AG08395 (cell line): Measurements from ENCODE around the gene RBMS1.

Source experiments
- DNase-seq: peaks from one replicate; pipeline ENCODE4 v3.0.0; 2012; ENCODE audit warnings: mixed read lengths, low spot score

The RBMS1 gene

DNA sequence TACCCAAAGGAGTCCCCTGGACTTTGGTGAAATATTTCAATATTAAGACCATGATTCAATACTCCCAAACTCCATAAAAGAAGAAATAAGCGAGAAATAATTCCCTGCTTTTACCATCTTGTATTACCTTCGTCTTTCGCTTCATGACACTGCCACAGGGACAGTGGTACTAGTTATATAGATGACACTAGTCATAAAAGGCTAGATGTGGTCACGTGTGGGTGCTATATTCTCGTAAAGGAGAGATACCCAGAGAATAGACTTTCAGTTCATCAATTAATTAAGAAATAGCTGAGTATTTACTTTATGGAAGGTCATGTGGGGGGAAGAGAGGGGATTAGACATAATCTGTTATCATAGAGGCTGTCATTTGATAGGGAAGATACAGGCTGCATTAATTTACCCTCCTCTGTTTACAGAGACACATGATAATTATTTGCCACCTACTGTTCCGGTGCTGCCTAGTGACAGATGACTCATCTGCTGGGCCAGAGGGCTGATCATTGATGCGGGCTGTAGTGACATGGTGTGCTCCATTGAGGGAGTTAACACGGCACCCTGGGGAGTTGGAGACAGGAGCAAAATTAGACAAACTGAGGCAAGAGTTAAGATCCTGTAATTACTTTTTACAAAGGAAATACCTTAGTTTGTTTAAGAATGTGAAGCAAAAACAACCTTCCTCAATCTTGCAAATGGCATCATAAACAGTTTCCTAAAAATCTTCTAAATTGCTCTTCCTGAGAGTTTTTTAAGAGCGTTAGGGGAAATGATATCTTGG is 215.3 kb downstream of the RBMS1 start:
- no peak for DNase-seq

DNA sequence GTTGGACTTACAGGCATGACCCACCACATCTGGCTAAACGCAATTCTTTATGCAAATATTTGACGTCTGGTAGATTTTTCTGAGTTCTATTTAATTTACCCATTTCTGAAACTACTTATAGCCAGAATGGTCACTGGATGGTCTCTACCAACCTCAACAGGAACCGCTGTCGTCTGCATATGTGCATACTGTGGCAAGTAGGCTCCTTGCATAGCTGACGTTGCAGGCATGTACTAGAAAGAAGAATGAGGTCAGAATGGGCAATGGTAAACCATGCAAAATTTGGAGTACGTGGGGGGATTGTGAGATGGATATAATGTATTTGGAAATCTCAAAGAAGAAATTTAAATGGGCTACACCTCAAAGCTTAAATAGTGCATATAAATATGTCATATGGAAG is 216.5 kb downstream of the RBMS1 start:
- no peak for DNase-seq

DNA sequence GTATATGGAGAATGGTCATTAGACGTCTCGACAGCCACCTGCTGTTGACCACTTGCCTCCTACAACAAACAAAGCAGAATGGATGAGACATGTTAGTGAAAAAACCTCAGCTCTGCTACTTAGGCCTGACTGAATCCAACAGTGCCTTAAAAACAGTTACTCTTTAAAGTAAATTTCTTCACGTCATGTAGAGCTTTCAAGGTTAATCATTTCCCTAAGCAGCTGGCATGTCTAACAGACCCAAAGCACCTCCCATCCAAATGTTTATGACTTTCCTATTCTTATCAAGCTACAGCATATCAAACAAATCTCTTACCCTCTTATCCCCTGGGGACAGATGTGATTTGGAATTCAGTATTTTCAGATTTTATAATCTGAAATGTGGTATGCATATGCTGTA is 218.0 kb downstream of the RBMS1 start:
- DNase-seq, result no peak

DNA sequence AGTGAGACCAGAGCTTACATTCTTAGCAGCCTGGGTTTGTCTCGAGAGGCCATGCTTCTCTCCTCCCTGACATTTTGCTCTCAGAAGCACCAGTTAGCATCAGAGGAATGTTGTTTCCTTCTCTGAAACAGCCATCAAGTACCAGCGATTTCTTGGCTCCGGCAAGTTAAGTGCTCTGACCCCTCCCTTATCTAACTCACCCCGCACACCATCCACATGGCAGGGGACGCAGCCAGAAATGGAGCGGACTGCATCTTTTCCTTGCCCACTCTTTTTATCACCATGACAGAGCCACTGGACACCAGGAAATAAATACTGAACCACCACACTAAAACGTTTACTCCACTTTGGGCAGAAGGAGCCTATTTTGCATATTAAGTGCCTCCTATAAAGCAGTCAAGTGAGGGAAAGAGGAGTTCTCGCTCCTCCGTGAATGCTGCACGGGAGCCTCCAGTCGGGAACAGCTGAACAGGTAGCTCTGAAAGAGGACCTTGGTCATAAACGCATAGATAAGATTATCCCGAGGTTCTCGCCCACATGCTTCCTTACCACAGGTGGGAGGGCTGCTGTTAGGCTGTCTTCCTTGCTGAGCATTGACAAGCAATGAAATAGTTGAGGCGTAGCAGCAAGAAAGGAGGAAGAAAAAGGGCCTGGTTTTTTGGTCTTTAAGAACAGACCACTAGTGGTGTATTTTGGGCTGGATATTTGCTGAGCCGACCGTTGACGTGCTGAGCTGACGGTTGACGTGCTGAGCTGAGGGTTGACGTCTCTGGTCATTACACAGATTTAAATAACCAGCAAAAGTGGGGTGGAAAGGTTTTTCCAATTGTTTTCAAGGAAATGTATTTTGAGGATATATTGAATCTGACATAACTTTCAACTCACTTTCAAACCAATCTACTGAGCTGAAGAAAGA is 222.2 kb downstream of the RBMS1 start:
- DNase-seq, result no peak

DNA sequence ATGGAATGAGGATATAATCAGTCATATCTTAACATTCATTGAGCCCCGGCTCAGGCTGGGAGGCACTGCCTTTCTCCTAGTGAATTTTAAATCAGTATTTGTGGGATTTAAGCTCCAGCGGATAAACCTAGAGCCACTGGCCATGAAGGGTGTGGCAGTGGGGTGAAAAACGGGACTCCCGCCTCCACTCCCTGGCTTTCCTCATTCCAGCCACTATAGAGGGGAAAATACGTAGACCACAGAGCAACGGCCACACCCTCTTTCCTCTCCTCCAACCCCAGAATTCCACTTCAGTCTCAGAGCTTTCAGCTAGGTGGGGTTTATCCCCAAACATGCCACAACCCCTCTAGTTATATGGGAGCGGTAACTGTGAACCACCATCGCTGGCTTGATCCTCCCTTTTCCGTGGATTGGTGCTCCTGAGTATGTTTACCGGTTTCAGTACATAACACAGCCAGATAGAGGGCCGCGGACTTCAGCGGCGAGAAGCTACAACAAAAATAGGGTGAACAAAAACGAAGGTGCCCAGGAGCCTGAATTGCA is 223.0 kb downstream of the RBMS1 start:
- DNase-seq, result peak; percentile 57

DNA sequence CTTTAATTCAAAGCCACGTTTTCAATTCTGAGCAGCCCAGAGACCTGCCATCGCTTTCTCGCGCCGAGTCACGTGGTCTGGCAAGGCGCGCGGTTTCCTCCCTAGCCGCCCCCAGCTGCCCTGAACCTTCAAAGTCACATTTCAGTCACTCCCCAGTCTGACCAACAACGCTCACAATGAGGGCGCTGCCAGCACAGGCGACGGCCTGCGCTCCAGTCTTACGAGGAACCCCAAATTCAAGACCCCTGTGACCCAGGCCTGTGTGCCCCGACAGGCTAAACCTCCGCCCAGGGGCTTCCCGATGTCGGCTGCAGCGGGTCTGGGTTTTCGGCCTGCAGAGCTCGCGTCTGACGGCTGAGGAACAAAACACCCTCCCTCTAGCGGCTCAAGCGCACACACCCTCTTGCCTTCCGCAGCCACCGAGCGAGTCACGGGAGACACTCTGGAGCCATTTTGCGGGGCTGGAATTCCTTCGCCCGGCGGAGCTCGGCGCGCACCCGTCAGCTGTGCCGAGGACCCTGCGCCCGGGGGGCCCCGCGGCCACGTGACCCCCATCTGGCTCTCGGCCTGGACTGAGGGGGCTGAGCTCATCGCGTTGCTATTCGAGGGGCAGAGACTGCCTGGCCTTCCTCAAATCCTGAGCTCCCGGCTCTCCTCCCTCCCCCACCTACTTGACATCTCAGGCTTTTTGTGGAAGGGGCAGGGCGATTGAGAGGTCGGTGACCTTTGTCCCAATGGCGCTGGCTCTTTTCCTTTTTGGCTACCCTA is 223.6 kb downstream of the RBMS1 start:
- peak; percentile 92 for DNase-seq

DNA sequence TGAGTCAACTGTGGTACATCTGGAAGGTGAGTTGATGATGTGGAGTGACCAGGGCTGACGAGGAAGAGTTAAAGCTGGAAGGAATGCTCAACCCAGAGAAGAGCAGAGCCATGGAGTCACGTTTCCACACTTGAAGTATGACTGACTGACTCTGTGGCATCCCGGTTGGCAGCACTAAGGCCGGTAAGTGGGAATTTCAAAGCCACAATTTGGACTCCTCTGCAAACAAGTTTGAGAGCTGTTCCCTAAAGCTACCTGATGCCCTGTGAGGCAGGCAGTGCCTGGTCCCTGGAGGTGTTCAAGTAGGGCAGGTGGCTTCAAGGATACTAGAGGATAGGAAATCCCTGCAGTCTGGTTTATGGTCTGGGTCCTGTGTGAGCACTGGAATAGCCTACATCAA is 224.2 kb downstream of the RBMS1 start:
- DNase-seq, result no peak

DNA sequence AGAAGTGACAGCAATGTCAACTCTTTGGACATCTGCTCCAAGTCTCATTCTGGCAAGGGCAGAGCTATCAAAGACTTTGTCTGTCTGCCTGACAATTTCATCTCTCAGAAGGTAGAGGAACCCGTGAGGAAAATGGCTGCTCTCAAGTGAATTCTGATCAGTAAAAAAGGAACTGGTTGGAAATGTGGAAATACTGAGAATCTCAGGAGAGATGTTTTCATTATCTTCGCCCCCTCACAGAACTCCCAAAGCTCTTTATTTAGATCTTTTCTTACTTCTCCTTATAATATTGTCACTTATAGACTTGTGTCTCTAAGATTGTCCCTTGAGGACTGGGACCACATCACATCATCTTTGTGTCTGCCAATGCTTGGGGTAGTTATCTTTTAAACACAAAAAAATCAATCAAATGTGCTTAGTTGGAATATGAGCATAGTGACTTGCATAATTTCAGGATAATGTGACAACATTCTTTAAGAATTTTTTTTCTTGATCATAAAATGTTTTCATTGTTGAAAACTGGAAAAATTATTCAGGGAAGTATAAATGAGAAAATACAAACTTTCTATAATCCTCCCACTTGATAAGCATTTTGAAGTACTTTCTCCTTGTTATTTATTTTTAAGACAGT is 225.3 kb downstream of the RBMS1 start:
- DNase-seq, result no peak

DNA sequence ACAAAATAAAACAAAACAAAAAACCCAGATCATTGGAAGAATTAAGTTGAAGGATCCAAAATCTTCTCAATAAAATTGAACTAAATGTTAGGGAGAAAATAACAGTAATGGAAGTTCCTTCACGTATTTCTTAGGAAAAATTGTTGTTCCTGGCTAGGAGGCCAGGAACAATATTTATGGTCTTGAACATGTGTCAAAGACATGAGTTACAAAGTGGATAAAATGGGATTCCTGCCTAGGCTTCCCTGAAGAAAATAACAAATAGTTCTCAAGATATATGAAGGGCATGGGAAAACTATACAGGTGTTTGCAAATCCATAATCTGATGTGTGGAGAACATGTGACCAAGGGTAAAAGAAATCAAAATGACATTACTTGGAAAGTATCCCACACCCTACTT is 225.9 kb downstream of the RBMS1 start:
- DNase-seq, result no peak

DNA sequence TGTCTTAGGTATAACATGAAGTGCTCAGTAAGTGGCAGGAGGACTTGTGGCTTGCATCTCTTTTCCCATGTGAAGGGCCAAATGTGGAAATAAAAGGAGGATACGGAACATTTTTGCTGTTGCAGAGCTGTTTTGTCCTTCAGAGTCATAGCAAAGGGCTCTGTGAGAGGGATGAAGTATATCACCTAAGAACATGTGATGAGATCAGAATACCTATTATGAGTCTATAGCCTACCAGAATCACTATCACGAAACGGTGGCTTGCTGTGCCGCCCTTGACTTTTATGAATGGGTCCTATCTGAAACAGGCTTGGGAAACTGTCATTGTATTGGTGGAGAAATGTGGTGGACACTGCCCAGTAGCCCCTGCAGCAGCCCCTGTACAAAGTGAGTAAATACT is 226.6 kb downstream of the RBMS1 start:
- DNase-seq, result no peak

DNA sequence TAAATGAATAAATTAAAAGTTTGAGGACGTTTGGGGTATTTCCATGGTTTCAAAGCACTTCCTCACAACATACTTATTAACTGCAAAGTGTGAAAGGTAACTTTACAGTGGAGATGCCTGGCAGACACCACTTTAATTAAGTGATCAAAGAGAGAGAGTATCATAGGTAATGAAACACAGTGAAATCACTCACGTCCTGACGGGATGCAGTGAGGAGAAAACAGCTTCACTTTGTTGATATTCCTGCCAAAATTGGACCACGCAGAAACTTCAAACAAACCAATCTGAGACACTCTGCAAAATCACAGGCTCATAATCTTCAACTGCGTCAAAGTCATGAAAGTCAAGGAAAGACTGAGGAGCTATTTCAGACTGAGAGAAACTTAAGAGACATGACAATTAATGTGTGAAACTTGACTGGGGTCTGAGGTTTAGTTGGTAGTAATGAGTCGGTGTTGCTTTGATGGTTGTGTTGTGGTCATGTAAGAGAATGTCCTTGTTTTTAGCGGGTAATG is 227.5 kb downstream of the RBMS1 start:
- DNase-seq, result no peak

DNA sequence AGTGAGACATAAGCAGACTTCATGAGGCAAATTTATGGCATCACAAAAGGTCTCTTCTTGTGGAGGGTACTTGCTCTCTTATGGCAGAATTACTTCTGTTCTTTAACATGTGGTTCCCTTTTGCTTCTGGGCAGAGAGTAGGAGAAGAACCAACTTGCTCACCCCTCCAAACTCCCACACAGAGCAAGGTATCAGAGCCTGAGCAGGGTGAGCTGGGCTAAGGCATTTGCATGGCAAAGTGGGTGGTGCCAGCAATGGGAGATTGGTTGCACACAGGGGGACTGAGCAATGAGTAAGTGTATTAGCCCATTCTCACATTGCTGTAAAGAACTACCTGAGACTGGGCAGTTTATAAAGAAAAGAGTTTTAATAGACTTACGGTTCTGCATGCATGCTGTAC is 229.3 kb downstream of the RBMS1 start:
- DNase-seq, result no peak

DNA sequence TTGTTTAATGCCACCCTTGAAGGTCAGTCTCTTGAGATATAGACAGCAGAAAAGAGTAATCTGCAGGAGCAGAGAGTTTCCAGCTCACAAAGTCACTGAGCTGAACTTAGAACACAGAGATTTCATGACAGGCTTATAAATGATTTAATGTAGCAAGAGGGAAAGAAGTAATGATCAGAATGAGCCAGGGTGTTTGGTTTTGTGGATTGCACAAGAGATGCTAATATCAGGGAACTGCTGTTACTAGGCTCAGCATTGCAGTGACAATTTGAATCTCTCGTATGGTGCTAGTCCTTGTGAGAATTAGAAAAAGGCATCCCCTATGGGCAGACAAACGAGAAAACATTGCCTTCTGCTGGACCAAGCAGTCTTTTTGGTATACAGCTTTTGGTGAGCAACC is 231.9 kb downstream of the RBMS1 start:
- no peak for DNase-seq

DNA sequence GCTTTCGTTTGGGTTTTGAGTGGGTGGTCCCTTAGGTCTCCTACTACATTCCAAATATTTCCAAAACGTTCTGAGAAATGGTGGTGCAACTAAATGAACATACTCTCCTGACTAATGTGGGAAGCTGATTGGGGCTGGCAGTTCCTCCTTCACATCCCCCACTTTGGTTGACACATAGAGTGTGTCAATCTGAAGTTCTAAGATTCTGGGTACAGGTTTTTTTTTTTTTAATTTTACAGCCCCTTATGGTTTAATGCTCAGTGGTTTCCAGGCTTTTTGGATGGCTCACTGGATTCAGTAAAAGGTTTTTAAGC is 235.2 kb downstream of the RBMS1 start:
- no peak for DNase-seq

DNA sequence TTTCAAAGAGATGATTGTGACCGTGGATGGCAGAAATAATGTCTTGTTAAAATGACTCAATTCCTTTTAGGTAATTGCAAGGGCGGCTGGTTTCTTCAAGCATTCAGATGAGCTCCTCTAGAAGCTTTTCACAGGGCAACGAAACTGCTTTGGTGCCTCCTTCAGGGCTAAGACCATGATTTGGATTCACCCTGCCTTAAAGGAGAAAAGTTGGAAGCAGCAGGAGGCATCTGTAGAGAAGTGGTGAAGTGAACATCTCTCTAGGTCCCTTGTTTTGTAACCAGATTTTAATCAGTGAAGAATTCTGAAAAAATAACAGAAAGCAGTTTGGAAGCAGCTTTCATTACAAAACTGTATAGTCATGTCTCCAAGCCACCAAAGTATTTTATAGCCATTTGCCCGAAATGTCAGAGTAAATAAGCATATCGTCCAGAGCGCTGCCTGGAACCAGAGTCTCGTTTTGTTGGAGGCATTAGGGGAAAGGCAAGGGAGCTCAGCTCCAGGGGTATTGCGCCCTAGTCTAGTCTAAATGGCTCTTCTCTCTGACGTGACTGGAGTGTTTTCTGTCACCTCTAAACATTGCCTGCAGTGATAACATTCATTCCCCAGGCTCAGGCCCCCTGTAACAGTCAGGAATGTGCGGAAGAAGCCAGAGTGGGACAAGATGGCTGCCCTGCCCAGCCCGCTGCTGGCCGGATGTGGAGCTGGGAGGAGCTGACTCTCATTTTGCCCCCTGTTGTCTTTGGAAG is 235.7 kb downstream of the RBMS1 start:
- DNase-seq, result no peak

DNA sequence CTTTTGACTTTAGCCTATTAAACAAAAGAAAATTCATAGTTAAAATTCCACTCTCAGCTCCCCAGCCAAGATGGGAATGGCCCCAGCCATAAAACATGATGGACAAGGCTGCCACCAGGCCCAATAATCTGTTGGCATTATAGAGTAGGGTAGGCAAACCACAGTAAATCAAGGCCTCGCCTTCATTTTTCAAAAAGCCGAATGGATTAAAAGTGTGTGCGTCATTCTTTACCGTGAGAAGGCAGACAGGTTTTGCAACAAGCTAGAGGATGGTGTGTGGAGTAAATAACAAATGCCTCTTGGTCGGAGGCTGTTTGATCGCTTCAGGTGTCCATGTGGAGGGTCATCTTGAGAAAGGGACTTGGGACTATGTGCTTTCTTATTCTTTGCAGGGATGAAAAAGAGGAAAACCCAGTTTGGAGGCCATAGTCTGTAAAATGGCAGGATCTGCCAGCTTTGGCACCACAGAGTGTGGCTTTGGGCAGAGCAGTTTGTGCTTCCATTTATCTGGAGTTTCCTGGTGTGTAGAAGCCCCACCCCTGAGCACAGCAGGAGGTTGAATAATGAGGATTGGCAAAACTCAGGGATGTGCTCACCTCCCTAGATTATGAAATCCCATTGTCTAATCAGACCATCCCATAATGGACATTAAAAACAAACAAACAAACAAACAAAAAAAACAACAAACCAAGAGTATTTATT is 236.4 kb downstream of the RBMS1 start:
- DNase-seq, result no peak

DNA sequence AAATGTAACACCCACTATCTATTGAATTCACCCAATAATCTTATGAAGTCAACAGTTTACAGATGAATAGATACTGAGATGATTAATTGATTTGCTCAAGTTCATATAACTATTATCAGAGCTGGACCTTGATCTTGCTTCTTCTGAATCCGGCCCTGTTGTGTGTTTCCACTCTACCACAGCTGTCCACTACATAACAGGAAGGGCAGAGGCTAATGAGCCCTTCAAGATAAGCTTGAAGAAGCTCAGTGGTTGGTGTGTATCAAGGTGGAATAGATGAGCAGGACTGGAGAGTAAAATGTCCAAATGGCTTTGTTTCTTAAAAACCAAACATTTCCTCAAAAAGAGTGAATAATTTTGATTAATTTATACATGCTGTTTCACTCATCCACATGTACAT is 237.1 kb downstream of the RBMS1 start:
- no peak for DNase-seq

DNA sequence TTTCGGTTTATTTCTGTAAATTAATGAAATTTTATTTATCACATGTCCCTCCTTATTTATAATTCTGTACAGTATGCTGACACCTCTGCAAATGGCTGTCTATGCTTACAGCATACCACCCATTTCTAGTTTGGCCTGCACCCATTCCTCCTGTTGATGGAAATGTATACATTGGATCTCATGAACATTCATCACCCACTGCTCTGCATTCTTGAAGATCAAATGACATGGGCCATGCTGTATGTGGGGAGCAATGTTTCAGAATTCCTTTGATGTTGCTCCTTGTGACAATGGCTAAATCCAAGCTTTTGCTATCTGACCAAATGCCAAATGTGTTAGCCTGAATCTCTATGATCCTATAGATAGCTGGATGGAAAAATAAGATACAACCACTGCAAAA is 238.2 kb downstream of the RBMS1 start:
- no peak for DNase-seq

DNA sequence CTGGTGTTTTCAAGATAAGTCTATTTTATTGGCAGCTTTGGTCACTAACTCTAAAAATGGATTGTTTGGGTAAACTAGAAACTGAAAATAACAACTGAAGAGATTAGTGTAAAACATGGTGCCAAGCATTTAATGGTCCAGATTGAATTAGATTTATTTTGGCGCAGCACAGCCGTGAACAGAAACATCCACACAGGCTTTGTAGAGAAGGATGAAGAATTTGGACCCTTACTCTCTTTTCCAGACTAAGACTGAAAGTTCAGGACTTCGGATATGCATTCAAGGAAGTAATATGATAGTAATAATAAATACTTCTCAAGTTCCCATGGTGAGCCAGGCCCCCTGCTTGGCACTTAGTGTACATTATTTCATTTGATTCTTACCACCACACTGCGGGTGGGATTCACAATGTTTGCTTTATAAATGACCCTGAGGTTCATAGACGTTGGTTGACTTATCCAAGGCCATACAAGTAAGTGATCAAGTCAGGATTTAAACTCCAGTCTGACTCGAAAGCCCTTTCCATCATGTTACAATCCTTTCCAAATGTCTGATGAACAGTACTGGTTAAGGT is 239.3 kb downstream of the RBMS1 start:
- no peak for DNase-seq
